GM12864 (cell line): ENCODE data around the gene ST14.
A peak's percentile ranks its signal among the peaks of the same experiment; 100 is the strongest.

Experiments used
- DNase-seq: peaks from one replicate; pipeline ENCODE4 v3.0.0-alpha.2; 2011; ENCODE audit warnings: low read depth
- H3K4me3 ChIP-seq: 2 replicates; pipeline ENCODE4 v1.5.1; 2011; ENCODE audit warnings: mild to moderate bottlenecking, low read depth, low read length, control low read depth
- TF ChIP-seq, protein P1 (sequence below): IDR thresholded peaks from 2 replicates; pipeline ENCODE4 v1.5.1; 2011; ENCODE audit warnings: low read depth, mild to moderate bottlenecking, moderate library complexity, low read length, control low read depth, inconsistent platforms; ENCODE audit errors: missing control alignments

The ST14 gene

DNA sequence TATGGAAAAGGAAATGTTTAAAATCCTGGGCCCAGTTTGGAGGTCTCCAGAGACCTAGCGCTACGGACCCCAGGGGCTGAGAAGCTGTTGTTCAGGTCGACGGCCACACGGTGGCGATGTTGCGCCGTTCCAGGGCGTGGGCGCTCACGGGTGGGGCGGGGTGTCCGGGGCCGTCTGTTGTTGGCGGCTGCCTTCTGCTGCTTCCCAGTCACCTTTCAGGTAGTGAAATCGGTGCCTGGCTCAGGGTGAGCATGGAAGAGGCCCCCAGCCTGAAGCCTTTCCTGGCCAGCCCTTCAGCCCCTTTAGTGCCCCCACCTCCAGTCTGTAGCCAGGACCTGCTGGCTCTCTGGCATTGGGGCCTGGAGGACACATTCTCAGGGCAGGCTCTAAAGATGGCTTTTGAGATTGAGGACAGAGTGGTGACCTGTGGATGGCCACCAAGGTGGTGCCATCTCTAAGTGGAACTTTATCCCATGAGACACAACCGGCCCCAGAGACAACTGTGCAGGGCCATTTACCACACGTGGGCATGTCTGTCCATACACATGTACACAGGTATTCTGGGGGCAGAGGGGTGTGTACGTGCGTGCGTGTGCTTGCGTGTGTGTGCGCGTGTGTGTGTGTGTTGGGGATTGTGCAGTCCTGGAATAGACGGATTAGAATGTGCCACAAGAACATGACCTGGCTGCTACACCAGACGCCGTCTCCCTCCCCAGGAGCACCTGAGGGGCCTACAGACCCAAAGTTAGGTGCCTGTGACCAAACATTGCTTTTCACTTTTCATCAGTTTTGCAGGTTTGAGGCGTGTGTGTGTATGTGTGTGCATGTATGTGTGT lies 53.8 kb downstream of the ST14 start:
- H3K4me3 ChIP-seq, result no peak overlapping the region
- no peak for DNase-seq
- TF ChIP-seq, protein P1, sequence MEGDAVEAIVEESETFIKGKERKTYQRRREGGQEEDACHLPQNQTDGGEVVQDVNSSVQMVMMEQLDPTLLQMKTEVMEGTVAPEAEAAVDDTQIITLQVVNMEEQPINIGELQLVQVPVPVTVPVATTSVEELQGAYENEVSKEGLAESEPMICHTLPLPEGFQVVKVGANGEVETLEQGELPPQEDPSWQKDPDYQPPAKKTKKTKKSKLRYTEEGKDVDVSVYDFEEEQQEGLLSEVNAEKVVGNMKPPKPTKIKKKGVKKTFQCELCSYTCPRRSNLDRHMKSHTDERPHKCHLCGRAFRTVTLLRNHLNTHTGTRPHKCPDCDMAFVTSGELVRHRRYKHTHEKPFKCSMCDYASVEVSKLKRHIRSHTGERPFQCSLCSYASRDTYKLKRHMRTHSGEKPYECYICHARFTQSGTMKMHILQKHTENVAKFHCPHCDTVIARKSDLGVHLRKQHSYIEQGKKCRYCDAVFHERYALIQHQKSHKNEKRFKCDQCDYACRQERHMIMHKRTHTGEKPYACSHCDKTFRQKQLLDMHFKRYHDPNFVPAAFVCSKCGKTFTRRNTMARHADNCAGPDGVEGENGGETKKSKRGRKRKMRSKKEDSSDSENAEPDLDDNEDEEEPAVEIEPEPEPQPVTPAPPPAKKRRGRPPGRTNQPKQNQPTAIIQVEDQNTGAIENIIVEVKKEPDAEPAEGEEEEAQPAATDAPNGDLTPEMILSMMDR, result peak; percentile 90

DNA sequence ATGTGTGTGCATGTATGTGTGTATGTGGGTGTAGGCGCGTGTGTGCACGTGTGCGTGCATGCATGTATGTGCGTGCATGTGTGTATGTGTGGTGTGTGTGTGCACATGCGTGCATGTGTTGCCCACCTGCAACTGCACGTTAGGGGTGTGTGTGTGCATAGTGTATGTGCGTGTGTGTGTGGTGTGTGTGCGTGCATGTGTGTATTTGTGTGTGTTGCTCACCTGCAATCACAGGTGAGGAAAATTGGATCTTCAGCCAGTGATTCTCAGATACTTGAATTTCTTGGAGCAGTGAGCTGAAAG lies 54.3 kb downstream of the ST14 start:
- TF ChIP-seq, protein P1, result no peak
- H3K4me3 ChIP-seq, result no peak overlapping the region
- no peak for DNase-seq

DNA sequence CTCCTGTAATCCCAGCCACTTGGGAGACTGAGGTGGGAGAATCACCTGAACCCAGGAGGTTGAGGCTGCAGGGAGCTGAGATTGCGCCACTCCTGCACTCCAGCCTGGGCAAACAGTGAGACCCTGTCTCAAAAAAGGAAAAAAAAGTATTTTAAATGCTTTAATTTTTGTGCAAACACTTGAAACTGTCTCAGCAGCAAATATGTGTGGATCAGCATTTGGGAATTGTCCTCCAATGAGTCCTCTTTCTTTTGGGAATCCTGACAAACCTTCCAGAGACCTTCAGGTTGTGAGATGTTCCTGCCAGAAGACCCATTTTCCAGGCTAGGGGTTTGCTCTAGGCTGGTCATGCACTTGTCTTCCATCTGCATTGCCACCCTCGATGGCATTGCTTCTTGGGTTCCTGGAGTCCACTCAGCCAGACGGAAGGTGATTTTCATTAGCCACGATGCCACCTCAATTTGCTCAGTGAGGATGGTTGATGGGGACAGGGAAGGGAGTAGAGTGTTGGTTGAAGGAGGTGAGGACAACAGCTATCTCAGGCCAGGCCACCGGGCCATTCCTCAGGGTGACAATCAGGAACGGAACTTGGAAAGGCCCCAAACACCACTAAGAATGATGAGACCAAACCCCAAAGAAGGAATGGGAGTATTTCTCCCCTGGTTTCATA lies 55.4 kb downstream of the ST14 start:
- DNase-seq, result no peak
- no peak overlapping the region for H3K4me3 ChIP-seq
- TF ChIP-seq, protein P1, result no peak

DNA sequence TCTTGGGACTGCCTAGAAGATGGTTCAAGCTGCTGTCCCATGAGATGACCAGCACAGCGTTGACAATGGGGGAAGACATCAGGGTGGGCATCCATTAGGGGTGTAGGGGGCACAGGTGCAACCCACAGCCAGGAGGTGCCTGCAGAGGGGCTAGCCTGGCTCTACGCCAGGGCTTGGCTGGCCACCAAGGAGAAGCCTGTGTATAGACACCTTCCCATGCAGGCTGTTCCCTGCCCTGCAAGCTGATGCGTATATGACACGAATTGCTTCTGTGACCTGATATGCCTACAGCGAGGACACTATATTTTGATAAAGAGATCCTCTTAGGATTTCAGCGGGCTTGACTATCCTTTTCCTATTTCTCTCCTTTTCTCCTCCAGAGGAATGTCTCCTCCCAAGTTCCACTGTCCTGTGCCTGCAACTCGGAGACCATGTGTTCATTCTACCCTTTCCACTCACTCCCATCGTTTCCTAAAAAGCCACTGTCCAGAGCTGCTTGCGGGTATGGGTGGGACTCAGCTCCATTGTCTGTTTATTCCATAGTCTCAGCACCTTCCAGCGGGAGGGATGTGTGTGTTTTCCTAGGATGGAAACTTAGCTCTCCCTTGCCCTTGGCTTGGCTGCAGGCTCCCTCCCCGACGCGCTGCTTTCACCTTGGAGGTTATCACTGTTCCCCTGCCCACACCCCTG lies 56.1 kb downstream of the ST14 start:
- TF ChIP-seq, protein P1, result no peak
- no peak for DNase-seq
- H3K4me3 ChIP-seq, result no peak overlapping the region

DNA sequence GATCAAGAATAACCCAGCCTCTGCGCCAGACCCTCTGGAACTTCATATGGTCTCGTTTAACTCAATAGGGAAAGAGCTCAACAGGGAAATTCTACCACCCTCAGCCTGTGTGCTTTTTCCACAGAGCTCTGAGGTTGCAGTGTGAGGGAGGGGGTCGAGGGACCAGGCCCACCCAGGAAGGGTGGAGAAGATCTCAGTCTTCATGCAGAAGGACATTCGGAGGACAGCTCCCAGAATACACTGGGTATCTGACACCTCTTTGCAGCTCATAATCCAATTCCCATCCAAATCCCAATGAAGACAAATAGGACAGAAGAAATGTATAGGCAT lies 56.6 kb downstream of the ST14 start:
- TF ChIP-seq, protein P1, result no peak
- DNase-seq, result no peak
- H3K4me3 ChIP-seq, result no peak overlapping the region

DNA sequence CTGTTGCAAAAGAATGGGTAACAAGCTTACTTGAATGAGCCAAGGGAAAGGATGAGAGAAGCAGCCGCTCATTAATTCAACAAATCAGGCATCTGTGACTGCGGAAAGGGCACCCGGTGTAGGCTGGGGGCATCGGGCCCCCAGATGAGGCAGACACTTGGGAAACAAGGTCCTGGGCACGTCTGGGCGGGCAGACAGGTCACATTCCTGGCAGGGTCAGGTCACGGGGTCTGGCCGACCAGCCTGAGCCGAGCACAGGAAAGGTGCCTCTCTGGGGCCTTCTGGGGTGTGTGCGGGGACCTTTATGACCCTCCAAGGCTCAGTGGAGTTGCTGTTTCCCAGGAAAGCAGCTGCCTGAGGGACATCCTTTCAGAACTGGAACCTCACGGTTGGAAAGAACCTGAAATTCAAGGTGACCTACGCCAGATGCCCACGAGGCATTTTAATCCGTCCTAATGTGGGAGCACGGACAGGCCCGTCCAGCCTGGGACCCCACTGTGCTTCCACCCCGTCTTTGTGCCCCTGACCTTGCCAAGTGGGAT lies 57.1 kb downstream of the ST14 start:
- TF ChIP-seq, protein P1, result no peak
- no peak for DNase-seq
- no peak overlapping the region for H3K4me3 ChIP-seq
